Eye (tissue), 1 donor: ENCODE measurements around the gene ROR1.

Experiments
- DNase-seq: peaks from one replicate; pipeline ENCODE4 v3.0.0-alpha.2; 2015

ROR1 gene

DNA sequence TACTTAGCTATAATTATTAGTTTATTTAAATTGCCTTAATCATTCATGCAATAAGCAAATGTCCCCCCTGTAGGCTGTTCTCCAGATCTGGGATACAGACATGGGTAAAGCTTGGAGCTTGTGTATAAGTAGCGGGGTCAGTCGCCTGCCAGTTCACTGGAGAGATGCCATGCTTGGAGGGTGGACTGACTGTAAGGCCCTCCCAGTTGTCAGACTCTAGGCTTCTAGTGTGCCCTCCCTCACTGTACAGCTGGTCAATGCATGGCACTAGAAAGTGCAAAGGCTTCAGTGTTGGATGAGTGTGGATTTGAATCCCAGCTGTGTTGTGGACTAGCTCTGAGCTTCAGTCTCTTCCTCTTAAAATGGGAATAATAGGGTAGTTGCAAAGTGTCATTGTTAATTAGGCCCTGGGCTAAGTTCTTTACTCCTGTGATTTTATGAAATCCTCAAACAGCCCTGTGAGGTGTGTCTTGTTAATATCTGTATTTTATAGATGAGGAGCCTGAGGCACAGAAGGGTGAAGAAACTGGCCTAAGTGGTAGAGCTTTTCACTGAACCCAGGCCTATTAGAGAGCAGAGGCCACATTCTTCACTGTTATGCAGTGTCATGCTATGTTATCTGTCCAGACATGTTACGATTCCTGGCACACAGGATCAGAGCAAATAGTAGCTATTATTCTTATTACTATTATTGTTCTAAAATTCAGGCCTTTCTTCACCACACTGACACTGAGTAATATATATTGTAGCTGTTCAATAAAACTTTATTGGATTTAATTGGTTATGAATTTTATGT lies 85.9 kb downstream of the ROR1 start:
- no peak for DNase-seq

DNA sequence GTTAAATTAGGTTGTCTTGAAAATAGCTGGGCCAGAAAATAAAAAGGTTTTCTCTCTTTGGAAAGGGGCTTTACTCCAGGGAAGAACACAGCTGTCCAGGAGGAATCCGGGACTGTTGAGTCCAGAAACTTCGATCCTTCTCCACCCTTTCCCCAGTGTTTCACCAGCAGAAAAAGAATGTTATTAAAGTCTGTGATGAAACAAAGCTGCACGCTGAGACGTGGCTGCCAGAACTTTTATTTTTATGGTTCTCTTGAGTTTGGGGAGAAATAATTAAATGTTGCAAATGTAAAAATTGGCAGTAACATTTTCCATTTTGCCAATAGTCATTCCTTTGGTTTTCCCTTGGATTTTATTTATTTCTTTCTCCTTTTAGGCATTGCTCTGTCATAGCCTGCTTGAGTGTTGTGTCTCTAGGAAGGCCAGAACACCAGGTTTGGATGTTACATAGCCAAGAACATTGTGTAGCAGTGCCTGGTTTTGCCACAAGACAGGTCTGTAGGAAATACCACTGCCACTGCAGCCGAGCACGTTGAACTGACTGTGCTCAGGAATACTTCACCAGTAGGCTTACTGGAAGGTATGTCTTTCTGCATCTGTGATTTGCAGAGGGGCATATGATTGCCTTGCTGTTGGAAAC lies 87.4 kb downstream of the ROR1 start:
- no peak for DNase-seq

DNA sequence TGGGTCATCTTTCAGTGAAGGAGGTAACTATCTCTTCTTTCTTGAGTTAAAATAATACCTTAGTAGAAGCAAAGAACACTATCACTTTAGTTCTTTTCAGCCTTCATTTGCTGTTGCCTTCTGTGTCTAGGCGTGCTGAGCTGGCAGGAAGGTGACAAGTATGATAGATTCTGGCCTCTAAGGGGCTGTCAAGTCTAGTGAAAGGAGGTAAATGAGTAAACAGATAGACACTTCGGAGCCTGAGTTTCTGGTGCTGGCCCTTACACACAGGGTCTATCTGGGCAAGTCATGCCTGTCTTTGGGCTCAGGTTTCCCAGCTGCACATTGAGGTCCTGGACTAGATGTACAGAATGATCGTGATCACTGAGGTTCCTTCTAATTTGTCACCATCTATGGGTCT lies 89.3 kb downstream of the ROR1 start:
- no peak for DNase-seq

DNA sequence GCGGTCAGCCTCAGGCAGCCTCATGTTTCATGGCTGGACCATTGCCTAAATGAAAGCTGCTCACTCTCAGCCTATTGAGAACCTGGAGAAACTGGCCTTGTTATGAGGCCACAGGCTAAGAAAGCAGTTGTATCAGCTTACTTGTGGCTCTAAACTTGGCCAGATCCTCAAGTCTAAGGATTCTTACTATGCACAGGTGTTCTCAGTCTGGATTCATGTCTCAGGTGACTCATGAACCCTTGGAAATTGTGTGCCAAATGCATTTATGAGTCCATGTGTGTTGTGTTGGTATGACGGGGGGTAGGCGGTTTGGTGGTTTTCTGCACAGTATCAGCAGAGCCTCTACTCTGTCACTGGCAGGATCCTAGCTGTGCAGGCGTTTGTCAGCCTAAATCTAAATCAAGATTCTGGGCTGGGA lies 90.4 kb downstream of the ROR1 start:
- no peak for DNase-seq

DNA sequence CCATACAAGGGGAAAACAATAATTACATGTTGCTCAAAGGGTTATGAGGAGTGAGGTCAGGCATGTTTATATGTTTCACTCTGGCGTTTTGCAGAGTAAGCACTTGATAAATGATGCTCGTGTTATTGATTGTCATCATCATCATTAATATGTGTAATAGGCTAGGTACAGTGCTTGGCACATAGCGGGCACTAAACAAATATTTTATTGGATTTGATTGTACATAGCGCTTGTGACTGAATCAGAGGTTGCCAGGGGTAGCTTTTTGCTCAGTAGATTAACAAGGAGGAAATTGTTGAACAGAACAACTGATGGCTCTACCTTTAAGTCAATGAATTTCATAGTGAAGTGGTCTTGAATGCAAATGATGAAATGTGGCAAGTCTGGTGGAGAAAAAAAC lies 91.7 kb downstream of the ROR1 start:
- no peak for DNase-seq

DNA sequence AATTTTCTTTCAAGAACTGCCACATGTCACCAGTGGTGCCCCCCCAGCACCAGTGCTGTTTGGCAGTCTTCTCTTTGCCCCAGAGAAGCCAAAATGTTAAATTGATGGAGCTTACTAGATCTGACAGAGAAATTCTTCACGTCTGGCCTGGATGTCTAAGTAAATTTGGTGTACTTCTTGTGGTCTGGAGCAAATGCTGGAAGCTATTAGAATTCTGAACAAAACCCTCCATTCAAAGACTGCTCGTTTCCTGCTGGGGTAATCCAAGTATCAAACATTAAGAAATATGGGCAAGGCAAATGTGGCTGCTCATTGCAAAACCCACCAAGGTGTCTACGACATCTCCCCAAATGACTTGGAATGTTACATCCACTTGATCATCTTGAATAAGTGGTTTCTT lies 92.3 kb downstream of the ROR1 start:
- DNase-seq = peak; percentile 61

DNA sequence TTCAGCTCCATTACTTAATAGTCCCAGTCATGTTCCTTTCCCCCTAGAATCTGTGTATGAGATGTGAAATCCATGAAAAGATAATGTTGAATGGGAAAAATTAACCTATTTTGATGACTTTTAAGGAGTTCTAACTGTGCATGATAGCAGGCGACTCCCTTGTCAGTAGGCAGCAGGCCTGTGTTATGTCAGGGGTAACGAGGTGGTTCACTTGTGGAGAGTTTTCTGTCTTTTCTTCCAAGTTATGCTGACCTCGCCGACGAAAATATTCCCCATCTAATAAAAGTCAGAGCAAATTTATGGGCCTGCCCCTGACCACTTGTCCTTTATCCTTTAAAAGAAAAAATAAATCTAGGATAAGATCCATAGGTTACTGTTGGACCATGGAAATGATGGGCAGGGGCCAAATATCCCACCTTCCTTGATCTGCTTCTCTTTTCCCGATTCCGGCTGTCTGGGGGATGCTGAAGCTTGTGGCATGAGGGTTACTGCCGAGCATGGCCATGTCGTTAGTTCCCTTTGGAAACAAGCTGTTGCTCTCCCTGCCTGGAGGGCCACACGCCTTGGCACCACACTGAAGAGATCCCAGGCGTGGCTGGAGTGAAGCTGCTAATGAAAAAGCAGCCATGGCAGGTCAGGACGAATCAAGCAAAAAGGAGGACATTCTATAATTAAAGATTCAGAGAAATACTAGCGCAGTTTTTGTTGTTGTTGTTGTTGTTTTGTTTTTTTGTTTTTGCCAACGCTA lies 93.8 kb downstream of the ROR1 start:
- no peak for DNase-seq

DNA sequence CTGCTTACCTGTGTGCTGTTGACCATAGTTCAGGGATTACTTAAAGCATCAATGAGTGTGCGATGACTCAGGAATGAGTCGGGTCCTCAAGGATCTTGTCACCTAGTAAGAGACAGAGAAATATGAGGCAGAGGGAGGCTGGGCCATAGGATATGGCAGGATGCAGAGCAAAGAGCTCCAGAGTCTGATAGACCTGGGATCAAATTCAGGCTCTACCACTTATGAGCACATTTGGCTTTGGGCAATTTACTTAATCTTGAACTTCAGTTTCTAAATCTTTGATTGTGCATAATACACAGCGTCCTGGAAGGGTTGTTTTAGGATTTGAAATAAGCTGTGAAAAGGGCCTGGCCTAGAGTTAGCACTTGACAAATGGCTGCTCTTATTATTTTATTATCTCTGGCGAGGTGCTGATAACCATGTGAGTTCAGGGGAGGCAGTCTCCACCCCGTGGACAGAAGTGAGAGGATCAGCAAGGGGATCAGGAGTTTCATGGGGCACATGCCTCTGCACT lies 94.5 kb downstream of the ROR1 start:
- DNase-seq = no peak

DNA sequence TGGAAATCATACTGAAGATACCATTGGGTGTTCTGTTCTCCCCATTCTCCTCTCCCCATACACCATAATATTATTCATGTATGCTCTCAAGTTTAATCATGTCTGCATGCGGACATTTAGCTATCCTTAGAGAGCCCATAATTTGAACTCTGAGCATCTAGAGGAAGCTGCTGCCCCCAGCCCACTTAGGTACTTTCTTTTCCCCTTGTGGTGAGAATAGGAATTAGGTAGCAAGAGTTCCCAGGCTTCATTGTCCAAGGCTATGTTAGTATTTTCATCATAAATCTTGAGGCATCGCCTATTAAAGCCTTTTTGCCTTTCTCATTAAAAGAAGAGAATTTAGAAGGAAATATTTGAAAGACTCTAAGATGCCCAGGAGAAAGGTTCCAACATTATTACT lies 96.3 kb downstream of the ROR1 start:
- no peak for DNase-seq

DNA sequence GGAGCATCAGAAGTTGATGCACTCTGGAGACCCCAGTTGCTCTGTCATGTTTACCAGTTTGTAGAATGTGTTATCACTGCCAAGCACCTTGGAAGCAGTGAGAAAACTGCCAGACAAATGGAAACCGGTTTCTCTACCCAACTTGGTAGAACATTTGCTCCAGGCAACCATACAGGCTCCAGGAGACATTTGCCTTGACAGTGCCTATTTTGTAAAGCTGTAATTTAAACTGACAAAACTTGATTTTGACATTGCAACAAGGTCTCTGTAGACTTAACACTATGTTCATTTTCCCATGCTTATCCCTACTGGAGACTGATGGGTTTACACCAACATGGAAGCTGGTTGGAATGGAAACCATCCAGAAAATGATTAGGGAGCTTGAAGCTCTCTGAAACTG lies 97.6 kb downstream of the ROR1 start:
- no peak for DNase-seq

DNA sequence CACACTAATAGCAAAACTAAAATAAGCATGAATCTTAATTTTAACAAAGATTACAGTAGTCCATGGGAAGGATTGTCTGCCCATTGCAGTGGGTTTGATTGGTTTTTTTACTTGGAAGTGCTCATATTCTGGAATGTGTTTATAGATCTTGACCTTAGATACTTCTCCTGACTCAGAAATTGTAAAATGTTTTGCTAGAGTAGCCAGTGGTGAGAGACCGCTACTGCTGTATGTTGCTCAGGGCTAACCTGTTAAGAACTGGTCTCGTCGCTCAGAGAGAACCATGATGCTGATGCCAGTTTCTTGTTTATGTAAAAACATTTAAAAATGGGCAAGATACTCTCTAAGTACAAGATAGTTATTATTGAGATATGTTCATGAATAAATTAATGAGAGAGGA lies 99.9 kb downstream of the ROR1 start:
- no peak for DNase-seq

DNA sequence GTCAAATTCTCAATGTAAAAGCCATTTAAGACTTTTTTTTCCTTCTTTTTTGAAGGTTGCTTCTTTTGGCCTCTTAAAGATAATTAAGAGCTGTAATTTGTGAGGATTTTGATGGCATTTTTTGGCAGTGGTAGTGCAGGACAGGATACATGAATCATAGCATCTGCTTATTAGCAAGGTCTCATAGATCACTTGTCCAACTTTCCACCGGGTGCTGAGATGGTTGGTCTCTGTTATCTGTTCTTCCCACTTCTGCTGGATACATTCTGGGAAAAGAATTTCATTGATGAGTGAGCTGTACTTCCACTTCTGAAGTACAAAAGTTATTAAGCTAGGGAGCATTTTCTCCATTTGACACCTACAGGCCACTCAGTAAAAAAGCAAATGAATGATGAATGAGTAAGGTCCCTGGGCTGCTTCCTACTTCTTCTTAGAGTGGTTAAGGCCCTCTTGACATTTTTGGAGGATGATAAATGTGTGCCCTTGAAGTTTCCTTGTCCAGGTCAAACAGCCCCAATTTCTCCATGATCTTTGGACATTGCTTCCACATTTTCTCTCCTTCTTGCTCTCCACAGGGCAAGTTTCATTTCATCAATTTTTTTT lies 100.6 kb downstream of the ROR1 start:
- DNase-seq = no peak

DNA sequence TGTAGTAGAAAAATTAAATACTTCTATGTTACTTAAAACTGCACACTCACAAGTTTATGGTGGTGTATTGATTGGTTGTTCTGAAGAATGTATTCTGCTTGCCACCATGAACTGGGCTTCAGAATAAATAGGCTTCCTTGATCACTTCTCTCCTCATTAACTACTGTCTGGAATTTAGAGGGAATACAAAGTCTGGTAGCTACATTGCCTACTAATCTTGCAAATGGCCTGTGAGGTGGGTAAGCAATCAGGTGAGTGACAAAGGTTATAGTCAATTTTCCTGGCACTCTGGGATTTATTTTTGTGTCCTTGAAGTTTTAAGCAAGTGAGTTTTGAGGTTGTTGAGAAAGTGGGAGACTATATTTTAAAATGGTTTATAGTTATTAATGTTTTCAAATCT lies 101.8 kb downstream of the ROR1 start:
- DNase-seq = no peak

DNA sequence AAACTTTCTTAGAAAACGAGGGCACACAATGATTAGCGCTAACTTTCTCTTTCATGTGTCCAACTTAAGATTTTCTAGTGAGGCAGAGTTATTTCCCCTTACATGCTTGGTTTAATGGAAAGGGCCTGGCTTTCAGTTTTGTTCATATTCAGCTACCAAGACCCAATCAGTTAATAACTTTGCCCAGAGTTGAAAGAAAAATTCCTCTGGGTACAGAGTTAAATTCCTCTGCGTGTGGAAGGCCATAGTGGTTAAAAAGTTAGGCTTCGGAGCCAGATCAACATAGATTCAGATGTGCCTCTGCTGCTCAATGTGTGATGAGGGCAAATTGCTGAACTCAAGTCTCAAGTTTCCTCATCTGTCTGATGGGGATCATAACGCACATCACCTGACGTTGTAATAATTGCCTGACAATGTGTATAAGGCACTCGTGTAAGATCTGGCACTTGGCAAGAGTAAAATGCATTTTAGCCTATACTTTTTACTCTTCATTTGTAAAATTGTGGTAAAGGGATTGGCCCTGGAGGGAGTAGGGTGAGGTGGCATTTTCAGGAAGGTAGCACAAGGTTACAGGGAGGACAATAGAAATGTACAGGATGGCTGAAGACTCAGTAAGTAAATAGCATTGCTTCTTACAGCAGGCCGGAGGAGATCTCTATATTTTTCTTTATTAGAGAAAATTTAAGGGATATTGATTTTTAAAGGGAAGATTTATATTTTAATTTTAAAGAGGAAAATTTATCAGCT lies 103.4 kb downstream of the ROR1 start:
- DNase-seq = no peak

DNA sequence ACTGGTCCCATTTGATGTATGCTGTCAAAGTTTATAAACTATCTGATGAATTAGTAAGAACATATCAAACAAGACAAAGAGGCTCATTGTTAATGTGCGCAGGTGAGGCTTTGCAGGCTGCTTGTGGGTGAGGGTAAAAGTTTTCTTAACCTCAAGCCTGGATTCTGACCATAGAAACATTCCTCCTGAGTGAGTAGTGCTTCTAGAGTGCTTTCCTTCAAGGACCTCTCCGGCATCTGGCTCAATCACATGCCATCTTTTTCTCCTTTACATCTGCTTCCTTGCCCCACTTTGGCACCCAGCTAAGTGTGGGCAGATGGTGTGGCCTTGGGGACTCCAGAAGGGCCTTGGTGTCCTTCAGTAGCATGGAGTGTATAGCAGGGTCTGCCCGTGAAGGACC lies 104.0 kb downstream of the ROR1 start:
- DNase-seq = no peak

DNA sequence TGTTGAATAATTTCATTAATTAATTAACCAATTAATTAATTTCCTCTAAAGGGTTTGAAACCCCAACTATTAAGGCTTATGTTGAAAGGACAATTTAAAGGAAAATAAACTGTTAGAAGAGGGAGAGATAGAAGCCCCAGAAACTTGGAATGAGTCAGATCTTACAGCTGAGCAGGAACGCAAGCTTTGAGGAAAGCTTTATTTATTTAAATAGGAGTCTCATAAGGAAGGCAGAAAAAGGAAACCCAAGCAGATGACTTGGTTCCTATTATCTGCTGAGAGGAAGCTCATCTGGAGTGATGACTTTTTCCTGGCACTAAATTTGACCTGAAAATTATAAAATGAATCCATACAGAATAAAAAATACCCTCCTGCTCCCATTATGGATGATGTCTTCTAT lies 105.1 kb downstream of the ROR1 start:
- no peak for DNase-seq

DNA sequence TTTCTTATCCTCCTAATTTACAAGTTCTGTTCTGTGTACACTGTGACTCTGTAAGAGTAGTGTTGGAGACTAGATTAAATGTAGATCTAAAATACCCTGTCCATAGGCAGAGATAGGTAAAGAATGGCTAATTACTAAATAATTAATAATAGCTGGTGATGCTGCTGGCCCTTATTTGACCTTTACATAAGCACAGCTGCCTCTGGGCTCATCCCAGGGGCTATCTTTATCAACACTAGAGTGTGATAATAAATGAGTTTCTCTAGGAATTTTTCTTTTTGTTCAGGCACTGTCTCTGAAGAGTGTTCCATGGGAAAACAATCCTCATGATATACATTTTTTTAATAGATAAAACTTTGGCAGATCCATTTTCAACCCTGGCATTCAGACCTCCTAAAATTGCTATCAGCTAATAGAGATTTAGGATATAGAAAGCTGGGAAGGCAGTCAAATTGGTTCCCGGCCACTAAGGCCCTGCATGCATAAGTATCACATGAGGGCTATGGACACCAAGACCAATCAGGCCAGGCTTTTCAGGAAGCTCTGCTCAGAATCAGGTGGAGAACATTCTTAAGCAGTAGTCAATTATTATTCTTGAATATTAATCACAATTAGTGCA lies 107.2 kb downstream of the ROR1 start:
- DNase-seq = peak; percentile 36

DNA sequence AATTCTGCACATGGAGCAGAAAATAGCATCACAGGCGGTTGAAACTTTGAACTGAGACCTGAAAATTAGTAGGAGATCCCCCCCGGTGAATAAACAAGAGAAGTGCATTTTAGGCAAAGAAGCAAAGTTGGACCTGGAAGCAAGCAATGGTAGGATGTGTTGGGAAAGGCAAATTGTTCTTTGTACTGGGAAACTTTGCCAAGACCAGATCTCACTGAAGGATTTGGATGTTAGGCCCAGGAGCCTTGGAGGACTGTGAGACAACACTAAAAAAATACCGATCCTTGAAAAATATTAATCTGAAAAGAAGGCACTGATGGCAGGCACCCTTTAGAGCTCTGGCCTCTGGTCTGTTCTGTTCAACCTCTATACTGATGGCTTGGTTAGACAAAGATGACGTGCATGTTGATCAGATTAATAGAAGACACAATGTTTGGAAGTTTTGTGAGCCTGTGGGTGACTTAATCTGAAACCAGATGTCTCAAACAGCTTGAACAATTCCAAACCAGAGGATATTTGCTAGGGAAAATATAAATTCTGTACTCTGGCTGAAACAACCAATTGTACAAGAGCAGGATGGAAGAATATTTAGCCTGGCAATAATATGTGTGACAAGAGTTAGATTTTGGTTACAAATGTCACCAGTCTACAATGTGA lies 108.4 kb downstream of the ROR1 start:
- DNase-seq = no peak

DNA sequence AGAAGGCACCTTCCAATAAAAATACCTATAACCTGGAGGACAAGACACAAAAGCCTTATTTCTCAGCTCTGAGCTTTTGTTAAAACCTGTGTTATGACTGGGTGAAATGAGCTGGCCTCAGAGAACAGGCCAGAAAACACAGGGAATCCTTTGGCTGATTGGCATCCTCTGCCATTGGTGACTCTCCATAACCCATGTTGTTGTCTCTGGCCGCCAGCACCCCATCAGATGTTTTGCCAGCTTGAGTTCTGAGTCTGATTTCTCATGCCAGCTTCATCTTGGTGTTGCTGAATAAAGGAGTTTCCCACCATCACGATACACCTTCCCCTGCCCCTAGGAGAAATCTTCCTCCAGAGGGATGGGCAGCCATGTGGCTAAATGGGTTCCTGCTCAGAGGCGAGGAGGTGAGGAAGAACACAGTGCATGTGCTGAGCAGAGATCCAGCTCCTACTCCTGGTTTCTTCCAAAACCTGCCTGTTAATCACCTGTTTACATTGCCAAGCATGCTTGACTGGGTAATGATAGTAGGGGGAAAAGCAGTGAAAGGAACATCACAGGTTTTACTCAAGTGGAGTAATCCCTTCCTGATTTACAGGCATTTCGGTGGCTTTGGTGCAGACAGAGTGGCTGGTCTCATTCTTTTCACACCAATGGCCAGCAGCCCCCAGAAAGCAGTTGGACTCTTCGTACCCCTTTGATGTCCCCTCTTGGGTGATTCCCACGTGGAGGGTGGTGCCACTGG lies 109.8 kb downstream of the ROR1 start:
- DNase-seq = no peak

DNA sequence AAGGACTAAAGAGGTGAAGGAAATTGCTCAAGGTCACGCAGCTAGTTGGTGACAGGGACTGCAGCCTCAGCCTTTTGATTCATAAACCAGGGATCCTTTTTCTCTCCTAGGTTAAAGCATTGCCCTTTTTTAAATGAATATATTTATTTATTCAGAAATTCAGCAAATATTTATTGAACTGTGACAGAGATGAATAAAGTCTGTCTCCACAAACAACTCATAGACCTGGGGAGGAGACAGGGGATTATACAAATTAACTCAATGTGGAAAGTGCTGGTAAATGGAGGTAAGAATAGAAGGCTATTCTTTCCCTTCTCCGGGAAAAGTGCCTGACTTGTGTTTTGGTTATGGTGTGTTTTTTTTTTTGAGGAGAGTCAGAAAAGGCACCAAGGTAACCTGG lies 110.7 kb downstream of the ROR1 start:
- no peak for DNase-seq

DNA sequence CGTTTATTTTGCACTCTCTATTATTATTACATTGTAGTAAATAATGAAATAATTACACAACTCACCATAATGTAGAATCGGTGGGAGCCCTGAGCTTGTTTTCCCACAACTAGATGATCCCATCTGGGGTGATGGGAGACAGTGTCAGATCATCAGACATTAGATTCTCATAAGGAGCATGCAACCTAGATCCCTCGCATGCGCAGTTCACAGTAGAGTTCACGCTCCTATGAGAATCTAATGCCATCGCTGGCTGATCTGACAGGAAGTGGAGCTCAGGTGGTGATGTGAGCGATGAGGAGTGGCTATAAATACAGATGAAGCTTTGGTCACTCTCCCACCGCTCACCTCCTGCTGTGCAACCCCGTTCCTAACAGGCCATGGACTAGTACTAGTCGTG lies 112.1 kb downstream of the ROR1 start:
- no peak for DNase-seq
